Tibial artery (tissue), 4 donors: Measurements from ENCODE around the gene RAB7A.
"Not testable (repeated sequence)": the region's sequence is repeated elsewhere in the genome, so short reads cannot be mapped to it uniquely, and the experiment has no call there.

Experiments used
- DNase-seq, 2 donors: peaks; one replicate each; pipeline ENCODE4 v3.0.0-alpha.2; 2019
- H3K27ac ChIP-seq, 2 donors: fragments of 200-600 bp; sonication (generic) in 1 of 2; 1 replicate in 1 of 2; 2 replicates in 1 of 2; pipeline ENCODE4 v1.5.1; 2018 to 2019; ENCODE audit warnings: mild to moderate bottlenecking in 1 of 2
- H3K27me3 ChIP-seq, 2 donors: fragments of 200-600 bp; sonication (generic) in 1 of 2; one replicate each; pipeline versions ENCODE4 v1.5.1 to v1.6.0; 2016 to 2019
- H3K36me3 ChIP-seq, 3 donors: fragments of 200-600 bp; sonication (generic) in 2 of 3; one replicate each; pipeline ENCODE4 v1.5.1; 2016 to 2019; ENCODE audit warnings: mild to moderate bottlenecking in 2 of 3
- H3K4me1 ChIP-seq, 4 donors: fragments of 200-600 bp; sonication (generic) in 2 of 4; 1 replicate in 3 of 4; 2 replicates in 1 of 4; pipeline ENCODE4 v1.5.1; 2016 to 2019
- H3K4me3 ChIP-seq, 2 donors: fragments of 200-600 bp; sonication (generic) in 1 of 2; 1 replicate in 1 of 2; 2 replicates in 1 of 2; pipeline ENCODE4 v1.5.1; 2018 to 2019; ENCODE audit warnings: mild to moderate bottlenecking in 2 of 2
- H3K9me3 ChIP-seq, 3 donors: fragments of 200-600 bp; sonication (generic) in 1 of 3; one replicate each; pipeline ENCODE4 v1.5.1; 2016 to 2019
- CTCF ChIP-seq, 2 experiments: fragments of 200-600 bp in 1 of 2; fragments of 450-650 bp in 1 of 2; IDR thresholded peaks; one replicate each; pipeline ENCODE4 v1.5.1; 2017 to 2019; ENCODE audit warnings: antibody characterized with exemption in 2 of 2, mild to moderate bottlenecking in 1 of 2, moderate library complexity in 1 of 2
- intact Hi-C: fragments of 100-400 bp; cut with DNase I; formaldehyde crosslinking; loops from one replicate; pipeline ENCODE4 v1.15.0; 2023; ENCODE audit warnings: low total_unique reads

RAB7A gene

GRCh38 chr3:128768471-128768870, 42.5 kb downstream of the RAB7A start:
- no peaks in the 10 kb centered on the region for H3K27me3 ChIP-seq
- no peaks in the 10 kb centered on the region for H3K9me3 ChIP-seq
- H3K27ac ChIP-seq, result no peak overlapping the region
- no peak for DNase-seq
- H3K4me3 ChIP-seq, result no peak overlapping the region
- peaks cover 0 to 13% (median 0%) of the 10 kb centered on the region in 3 donors for H3K36me3 ChIP-seq
- intact Hi-C loops, result no loop called here
- TF ChIP-seq CTCF (IDR thresholded peaks at IDR 0.05), result no peak
- H3K4me1 ChIP-seq, result peaks cover 0 to 53% (median 14%) of the 10 kb centered on the region in 4 donors

GRCh38 chr3:128770387-128770786, 44.4 kb downstream of the RAB7A start:
- no peak overlapping the region for H3K4me3 ChIP-seq
- peaks cover 0 to 60% (median 14%) of the 10 kb centered on the region in 4 donors for H3K4me1 ChIP-seq
- no peak for TF ChIP-seq CTCF (IDR thresholded peaks at IDR 0.05)
- H3K27me3 ChIP-seq, result no peaks in the 10 kb centered on the region
- H3K36me3 ChIP-seq, result no peaks in the 10 kb centered on the region
- no peak overlapping the region for H3K27ac ChIP-seq
- H3K9me3 ChIP-seq, result no peaks in the 10 kb centered on the region
- DNase-seq, result no peak
- intact Hi-C loops, result no loop called here

- H3K36me3 ChIP-seq, result not testable (repeated sequence)
Measured at GRCh38 chr3:128773189-128773588, 47.2 kb downstream of the RAB7A start.

GRCh38 chr3:128773592-128773991, 47.6 kb downstream of the RAB7A start:
- H3K27me3 ChIP-seq, intact Hi-C loops, H3K9me3 ChIP-seq, H3K27ac ChIP-seq, DNase-seq, H3K4me3 ChIP-seq, H3K36me3 ChIP-seq: not testable (repeated sequence)
- peaks cover 0 to 52% (median 3%) of the 10 kb centered on the region in 4 donors for H3K4me1 ChIP-seq

More at GRCh38 chr3:128773189-128773588, 47.2 kb downstream of the RAB7A start:
- peaks cover 0 to 52% (median 3%) of the 10 kb centered on the region in 4 donors for H3K4me1 ChIP-seq
- H3K27ac ChIP-seq, DNase-seq, H3K4me3 ChIP-seq, intact Hi-C loops, H3K27me3 ChIP-seq, H3K9me3 ChIP-seq: not testable (repeated sequence)

GRCh38 chr3:128775241-128775640, 49.3 kb downstream of the RAB7A start:
- Histone ChIP-seq H3K4me3 (no peak overlapping the region), H3K27me3 (no peaks in the 10 kb centered on the region), H3K9me3 (no peaks in the 10 kb centered on the region), H3K36me3 (no peaks in the 10 kb centered on the region), H3K4me1 (peaks cover 0 to 53% (median 11%) of the 10 kb centered on the region in 4 donors), H3K27ac (no peak overlapping the region)
- intact Hi-C loops, result no loop called here
- no peak for DNase-seq
- TF ChIP-seq CTCF (IDR thresholded peaks at IDR 0.05), result no peak

GRCh38 chr3:128775906-128776542, 50.0 kb downstream of the RAB7A start:
- H3K36me3 ChIP-seq, result no peaks in the 10 kb centered on the region
- peaks cover 0 to 53% (median 17%) of the 10 kb centered on the region in 4 donors for H3K4me1 ChIP-seq
- H3K27ac ChIP-seq, result no peak overlapping the region
- H3K9me3 ChIP-seq, result no peaks in the 10 kb centered on the region
- no peak for TF ChIP-seq CTCF (IDR thresholded peaks at IDR 0.05)
- H3K27me3 ChIP-seq, result no peaks in the 10 kb centered on the region
- DNase-seq, result no peak
- intact Hi-C loops, result no loop called here
- H3K4me3 ChIP-seq, result no peak overlapping the region
